Cardiac muscle cell (in vitro differentiated cells and primary cell): ENCODE measurements around the gene FBXL7. TPM values are rescaled to one million over a fixed set of nuclear protein-coding genes. Genes with fewer than 3 reads are reported as not detected.

Source experiments
- DNase-seq, 2 donors: peaks; one replicate each; pipeline versions ENCODE4 v3.0.0 to v3.0.0-alpha.2; 2010 to 2017; ENCODE audit warnings: low read depth in 1 of 2, low spot score in 1 of 2
- H3K27ac ChIP-seq: fragments of 200-600 bp; sonication (generic); 2 replicates; pipeline ENCODE4 v1.5.1; 2016
- H3K27me3 ChIP-seq: fragments of 200-600 bp; sonication (generic); 2 replicates; pipeline ENCODE4 v1.6.0; 2016; ENCODE audit warnings: control low read depth
- H3K36me3 ChIP-seq: fragments of 200-600 bp; sonication (generic); 2 replicates; pipeline ENCODE4 v1.5.1; 2016; ENCODE audit warnings: control low read depth
- H3K4me1 ChIP-seq: fragments of 200-600 bp; sonication (generic); 2 replicates; pipeline ENCODE4 v1.8.1; 2017; ENCODE audit warnings: low read depth, mild to moderate bottlenecking, mixed run types
- H3K4me3 ChIP-seq: fragments of 200-600 bp; sonication (generic); 2 replicates; pipeline ENCODE4 v1.5.1; 2016; ENCODE audit warnings: mild to moderate bottlenecking
- H3K9me3 ChIP-seq: fragments of 200-600 bp; sonication (generic); 2 replicates; pipeline ENCODE4 v1.5.1; 2017; ENCODE audit warnings: low read depth, mild to moderate bottlenecking, control low read depth
- CTCF ChIP-seq: IDR thresholded peaks from 2 replicates; pipeline ENCODE4 v1.5.1; 2012; ENCODE audit warnings: low read depth, mild to moderate bottlenecking, low read length
- polyA plus RNA-seq: library from polyadenylated mRNA; unstranded; fragments of >200 nt; fragmentation: Nextera tagmentation; extraction: Ambion mirVana; gene quantifications from 2 replicates; pipeline ENCODE4 v1.2.1, GENCODE V29; 2016
- total RNA-seq: library from RNA; depleted of rRNA; stranded (reverse); fragments of >200 nt; gene quantifications from 2 replicates; pipeline ENCODE4 v1.2.3, GENCODE V29; 2016

Gene FBXL7
- total and polyA plus RNA-seq, 2 experiments from 2014 or later, result 16.7 to 22.5 TPM

- Histone ChIP-seq H3K4me3 (no peak overlapping the region), H3K27ac (no peak overlapping the region), H3K36me3 (no peaks in the 10 kb centered on the region), H3K4me1 (no peaks in the 10 kb centered on the region), H3K27me3 (no peaks in the 10 kb centered on the region), H3K9me3 (no peaks in the 10 kb centered on the region)
- TF ChIP-seq CTCF, result no peak
- peak in 1 of 2 donors; percentile 69 for DNase-seq
Observed at GRCh38 chr5:15904899-15905830, 405.2 kb downstream of the FBXL7 start.

GRCh38 chr5:15914638-15915037 lies 414.7 kb downstream of the FBXL7 start:
- H3K27ac ChIP-seq, result no peak overlapping the region

GRCh38 chr5:15926586-15926985 lies 426.6 kb downstream of the FBXL7 start:
- Histone ChIP-seq H3K36me3 (no peaks in the 10 kb centered on the region), H3K27me3 (no peaks in the 10 kb centered on the region), H3K9me3 (no peaks in the 10 kb centered on the region), H3K4me1 (peaks cover 8% of the 10 kb centered on the region), H3K27ac (no peak overlapping the region), H3K4me3 (no peak overlapping the region)
- TF ChIP-seq CTCF, result no peak
- no peak for DNase-seq

More at GRCh38 chr5:15914638-15915037, 414.7 kb downstream of the FBXL7 start:
- no peaks in the 10 kb centered on the region for H3K36me3 ChIP-seq
- no peaks in the 10 kb centered on the region for H3K4me1 ChIP-seq
- DNase-seq, result peak in 1 of 2 donors; percentile 49
- H3K9me3 ChIP-seq, result no peaks in the 10 kb centered on the region
- H3K27me3 ChIP-seq, result no peaks in the 10 kb centered on the region
- TF ChIP-seq CTCF, result no peak
- no peak overlapping the region for H3K4me3 ChIP-seq

- no peak for TF ChIP-seq CTCF
- no peak for DNase-seq
- Histone ChIP-seq H3K27me3 (no peaks in the 10 kb centered on the region), H3K36me3 (no peaks in the 10 kb centered on the region), H3K27ac (no peak overlapping the region), H3K4me3 (no peak overlapping the region), H3K9me3 (no peaks in the 10 kb centered on the region), H3K4me1 (peaks cover 12% of the 10 kb centered on the region)
Observed at GRCh38 chr5:15927710-15928380, 427.9 kb downstream of the FBXL7 start.

- peak; percentile 1 to 90 for DNase-seq
- H3K27me3 ChIP-seq, result no peaks in the 10 kb centered on the region
- TF ChIP-seq CTCF, result no peak
- no peak overlapping the region for H3K4me3 ChIP-seq
- H3K9me3 ChIP-seq, result no peaks in the 10 kb centered on the region
- H3K36me3 ChIP-seq, result no peaks in the 10 kb centered on the region
- H3K27ac ChIP-seq, result no peak overlapping the region
- H3K4me1 ChIP-seq, result peaks cover 19% of the 10 kb centered on the region
Observed at GRCh38 chr5:15929611-15930263, 429.8 kb downstream of the FBXL7 start.
